ENCODE measurements around the gene TRAPPC14.
"Not testable (repeated sequence)": the region's sequence is repeated elsewhere in the genome, so short reads cannot be mapped to it uniquely, and the experiment has no call there.

TRAPPC14 gene

GRCh38 chr7:100152937-100153666 is 5.4 kb downstream of the TRAPPC14 start:
- DNase-seq = no peak

DNA sequence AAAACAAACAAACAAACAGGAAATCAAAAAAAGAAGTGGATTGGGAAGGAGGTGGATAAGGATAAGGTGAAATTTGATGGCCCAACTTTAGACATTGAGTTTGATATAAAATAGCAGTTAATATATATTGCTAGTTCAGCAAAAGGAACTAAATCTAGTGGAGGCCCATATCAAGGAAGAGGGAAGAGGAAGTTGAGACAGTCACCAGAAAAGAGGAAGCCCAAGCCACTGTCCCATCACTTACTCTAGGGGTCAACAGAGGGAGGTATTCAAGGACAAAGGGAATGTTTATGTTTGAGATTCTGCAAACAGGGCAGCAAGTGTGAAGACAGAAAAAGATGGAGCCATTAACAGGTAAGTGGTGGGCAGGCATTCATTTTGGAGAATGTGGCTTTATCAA is 6.1 kb downstream of the TRAPPC14 start:
- DNase-seq = no peak

- peak; percentile 98 for DNase-seq
Measured at GRCh38 chr7:100148559-100149328, 9.8 kb downstream of the TRAPPC14 start, which contains the start of gene LAMTOR4. Gene LAMTOR4, plus strand, starts transcription at chr7:100148918. Its CDS starts 55 bp downstream, at chr7:100148973.

DNA sequence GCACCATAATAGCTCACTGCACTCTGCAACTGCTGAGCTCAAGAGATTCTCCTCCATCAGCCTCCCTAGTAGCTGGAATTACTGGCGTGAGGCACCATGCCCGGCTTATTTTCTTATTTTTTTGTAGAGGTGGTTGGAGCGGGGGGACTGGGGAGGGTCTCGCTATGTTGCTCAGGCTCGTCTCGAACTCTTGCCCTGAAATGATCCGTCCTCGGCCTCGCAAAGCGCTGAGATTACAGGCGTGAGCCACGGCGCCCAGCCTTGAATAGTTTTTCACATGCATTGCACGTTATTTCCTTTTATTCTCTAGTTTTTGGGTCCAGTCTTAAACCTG is 10.3 kb downstream of the TRAPPC14 start:
- DNase-seq = no peak

- DNase-seq = no peak
Measured at GRCh38 chr7:100147278-100147677, 11.2 kb downstream of the TRAPPC14 start.

DNA sequence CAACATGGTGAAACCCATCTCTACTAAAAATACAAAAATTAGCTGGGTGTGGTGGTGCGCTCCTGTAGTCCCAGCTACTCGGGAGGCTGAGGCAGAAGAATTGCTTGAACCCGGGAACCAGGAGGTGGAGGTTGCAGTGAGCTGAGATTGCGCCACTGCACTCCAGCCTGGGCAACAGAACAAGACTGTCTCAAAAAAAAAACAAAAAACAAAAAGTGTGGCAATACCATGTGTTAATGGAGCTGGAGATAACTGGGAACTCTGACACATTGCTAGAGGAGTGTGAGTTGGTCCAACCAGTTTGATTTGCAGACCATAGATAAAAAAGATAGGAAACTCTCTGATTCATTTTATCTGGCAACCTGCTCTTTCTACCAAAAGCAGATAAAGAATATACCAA is 12.2 kb downstream of the TRAPPC14 start:
- not testable (repeated sequence) for DNase-seq

- DNase-seq = no peak
Measured at GRCh38 chr7:100142461-100142860, 16.1 kb downstream of the TRAPPC14 start.

DNA sequence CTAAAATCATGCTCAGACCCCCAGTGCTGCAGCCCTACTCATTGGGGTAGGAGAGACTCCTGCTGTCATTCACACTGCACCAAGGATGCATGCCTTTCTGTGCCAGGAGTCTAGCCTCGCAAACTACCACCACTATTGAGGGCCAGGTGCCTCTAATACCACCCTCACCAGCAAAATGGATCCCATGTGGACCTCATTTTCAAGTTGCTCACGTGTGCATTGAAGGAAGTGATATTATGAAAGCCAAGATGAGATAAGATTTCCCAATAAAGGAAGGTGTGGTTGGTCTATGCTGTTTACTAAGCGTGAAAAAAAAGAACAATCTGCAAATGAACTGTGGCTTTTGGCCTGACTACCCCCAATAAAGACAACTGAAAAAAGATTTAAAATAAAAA is 17.0 kb downstream of the TRAPPC14 start:
- DNase-seq = no peak

DNA sequence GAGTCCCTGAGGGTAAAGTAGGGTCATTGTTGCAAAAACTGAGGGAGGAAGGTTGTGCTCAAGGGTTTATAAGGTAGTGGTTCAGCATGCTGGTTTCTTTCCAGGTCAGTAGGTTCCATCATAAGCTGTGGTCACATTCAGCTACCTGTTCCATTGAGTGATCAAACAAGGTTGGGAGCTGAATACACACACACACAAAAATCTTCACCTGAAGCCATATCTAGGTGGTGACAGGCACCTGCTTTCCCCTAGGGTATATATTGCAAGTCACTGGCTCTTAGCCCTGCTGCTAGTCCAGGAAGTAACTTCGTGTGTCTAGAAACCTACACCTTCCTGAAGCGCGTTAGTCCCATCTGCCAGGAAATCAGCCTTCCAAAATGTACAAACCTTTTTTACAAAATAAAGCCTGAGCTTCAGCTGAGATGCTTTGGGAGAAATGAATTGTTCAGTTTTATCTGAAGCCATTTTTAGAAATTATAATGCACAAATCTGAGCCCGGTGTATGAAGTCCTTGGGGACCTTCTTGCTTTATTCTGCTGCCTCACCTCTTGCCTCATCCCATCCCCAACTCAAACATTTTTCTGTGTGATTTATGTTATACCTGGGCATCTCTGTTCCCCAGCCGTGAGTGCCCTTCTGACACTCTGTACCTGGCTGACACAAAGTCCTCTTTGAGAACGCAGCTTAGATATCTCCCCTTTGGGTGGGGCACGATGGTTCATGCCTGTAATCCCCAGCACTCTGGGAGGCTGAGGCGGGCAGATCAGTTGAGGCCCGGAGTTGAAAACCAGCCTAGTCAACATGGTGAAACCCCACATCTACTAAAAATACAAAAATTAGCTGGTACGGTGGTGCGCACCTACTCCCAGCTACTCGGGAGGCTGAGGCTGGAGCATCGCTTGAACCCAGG is 20.4 kb downstream of the TRAPPC14 start:
- peak; percentile 19 for DNase-seq

GRCh38 chr7:100132697-100133151 is 25.8 kb downstream of the TRAPPC14 start:
- DNase-seq = peak; percentile 60

- no peak for DNase-seq
Measured at GRCh38 chr7:100132126-100132525, 26.4 kb downstream of the TRAPPC14 start.

- DNase-seq = peak; percentile 76
Measured at GRCh38 chr7:100130608-100131453, 27.7 kb downstream of the TRAPPC14 start.

- DNase-seq = not testable (repeated sequence)
Measured at GRCh38 chr7:100130220-100130607, 28.3 kb downstream of the TRAPPC14 start.

- no peak for DNase-seq
Measured at GRCh38 chr7:100128637-100128963, 29.9 kb downstream of the TRAPPC14 start.

DNA sequence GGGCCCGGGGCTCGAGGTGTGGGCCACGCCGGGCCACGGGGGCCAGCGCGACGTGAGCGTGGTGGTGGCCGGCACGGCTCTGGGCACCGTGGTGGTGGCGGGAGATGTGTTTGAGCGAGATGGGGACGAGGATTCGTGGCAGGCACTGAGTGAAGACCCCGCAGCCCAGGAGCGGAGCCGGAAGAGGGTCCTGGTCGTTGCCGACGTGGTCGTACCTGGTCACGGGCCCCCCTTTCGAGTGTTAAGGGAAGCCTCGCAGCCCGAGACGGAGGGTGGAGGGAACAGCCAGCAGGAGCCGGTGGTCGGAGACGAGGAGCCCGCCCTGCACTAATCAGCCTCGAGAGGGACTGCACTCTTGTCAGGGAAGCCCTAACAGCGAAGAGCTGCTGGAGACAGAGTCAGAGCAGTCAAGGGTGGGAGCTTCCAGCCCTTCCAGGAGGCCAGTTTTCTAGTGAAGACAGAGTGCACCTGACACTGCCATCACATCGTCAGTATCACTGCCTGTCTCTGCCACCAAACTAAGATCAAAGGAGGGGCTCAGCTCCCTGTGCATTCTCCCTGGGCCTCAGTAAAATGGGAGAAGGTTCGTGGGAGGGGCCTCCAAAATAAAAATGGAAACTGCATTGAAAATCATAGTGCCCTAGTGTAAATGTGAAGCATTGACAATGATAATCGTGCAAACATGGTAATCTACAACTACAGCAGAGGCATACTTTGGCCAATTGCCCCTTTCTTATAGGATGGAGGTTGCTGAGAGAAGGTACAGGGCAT is 30.5 kb downstream of the TRAPPC14 start:
- no peak for DNase-seq

DNA sequence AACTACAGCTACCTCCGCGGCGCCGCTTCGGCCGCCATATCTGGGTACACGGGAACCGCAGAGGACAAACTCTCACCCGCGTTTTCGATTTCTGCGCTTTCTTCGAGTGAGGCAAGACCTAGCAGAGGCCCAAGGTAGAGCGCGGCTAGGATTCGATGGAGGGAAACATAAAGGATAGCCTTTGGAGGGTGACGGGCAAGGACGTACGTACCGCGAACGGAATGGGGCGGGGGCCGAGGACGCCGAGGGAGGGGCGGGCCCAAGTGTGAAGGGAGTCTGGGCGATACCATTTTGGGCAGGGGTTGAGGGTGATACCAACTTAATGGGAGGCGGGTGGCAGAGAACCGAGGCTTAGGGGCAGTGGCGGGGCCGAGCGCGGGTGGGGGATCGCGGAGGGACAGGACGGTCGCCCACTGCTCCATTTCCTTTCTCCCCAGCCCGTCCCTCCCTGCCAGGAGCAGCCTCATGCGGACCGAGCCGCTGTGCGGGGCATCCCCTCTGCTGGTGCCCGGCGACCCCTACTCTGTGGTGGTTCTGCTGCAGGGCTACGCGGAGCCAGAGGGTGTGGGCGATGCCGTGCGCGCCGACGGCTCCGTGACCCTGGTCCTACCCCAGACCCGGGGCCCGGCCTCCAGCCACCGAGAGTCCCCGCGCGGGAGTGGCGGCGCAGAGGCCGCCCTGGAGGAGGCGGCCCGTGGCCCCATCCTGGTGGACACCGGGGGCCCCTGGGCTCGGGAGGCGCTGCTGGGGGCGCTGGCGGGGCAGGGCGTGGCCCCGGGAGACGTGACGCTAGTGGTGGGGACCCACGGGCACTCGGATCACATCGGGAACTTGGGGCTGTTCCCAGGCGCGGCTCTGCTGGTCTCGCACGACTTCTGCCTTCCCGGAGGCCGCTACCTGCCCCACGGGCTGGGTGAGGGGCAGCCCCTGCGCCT is 31.3 kb downstream of the TRAPPC14 start, which contains the start of gene MBLAC1:
TSS of gene MBLAC1 (plus strand) at position 37 of the 935 bp plus-strand sequence. CDS start at position 466, 429 bp downstream.
- peak; percentile 94 for DNase-seq

DNA sequence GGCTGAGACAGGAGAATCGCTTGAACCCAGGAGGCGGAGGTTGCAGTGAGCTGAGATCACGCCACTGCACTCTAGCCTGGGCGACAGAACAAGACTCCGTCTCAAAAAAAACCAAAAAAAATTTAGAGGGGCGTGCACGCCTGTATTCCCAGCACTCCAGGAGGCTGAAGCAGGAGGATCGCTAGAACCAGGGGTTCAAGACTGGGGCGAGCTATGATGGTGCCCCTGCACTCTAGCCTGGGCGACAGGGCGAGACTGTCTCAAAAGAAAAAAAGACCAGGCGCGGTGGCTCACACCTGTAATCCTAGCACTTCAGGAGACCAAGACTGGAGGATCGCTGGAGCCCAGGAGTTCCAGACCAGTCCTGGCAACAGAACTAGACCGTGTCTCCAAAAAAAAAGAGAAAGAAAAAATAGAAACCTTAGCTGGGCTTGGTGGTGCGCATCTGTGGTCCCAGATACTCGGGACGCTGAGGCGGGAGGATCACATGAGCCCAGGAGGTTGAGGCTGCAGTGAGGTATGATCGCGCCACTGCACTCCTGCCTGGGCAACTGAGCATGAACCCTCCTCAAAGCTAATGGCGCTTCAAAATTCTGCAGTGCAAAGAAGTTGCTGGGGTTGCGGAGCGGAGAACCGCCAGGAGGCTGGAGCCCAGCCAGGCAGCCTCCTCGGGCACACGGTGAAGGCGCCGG is 32.1 kb downstream of the TRAPPC14 start:
- DNase-seq = no peak

DNA sequence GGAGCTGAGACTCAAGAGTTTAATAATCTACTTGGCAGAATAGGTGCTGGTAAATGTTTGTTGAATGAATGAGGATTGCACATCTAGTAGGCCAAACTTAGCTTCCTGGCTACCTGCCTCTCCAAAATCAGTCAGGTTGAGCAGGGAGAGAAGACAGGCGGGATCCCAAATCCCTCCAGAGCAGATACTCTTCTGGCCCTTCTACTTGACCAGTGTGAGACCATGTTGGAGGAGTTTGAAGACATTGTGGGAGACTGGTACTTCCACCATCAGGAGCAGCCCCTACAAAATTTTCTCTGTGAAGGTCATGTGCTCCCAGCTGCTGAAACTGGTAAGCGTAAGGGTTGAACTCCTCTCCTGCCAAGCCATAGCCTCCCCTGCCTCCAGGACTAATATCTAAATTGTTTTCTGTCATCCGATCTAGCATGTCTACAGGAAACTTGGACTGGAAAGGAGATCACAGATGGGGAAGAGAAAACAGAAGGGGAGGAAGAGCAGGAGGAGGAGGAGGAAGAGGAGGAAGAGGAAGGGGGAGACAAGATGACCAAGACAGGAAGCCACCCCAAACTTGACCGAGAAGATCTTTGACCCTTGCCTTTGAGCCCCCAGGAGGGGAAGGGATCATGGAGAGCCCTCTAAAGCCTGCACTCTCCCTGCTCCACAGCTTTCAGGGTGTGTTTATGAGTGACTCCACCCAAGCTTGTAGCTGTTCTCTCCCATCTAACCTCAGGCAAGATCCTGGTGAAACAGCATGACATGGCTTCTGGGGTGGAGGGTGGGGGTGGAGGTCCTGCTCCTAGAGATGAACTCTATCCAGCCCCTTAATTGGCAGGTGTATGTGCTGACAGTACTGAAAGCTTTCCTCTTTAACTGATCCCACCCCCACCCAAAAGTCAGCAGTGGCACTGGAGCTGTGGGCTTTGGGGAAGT is 34.0 kb downstream of the TRAPPC14 start:
- no peak for DNase-seq

Measured in NCI-H1436 (cell line).